Measurements from ENCODE around the gene SLC17A3. TPM values are rescaled to one million over a fixed set of nuclear protein-coding genes. Genes with fewer than 3 reads are reported as not detected.

SLC17A3 gene
- total and polyA plus RNA-seq, 2 experiments from 2014 or later = 0.23 to 0.57 TPM

DNA sequence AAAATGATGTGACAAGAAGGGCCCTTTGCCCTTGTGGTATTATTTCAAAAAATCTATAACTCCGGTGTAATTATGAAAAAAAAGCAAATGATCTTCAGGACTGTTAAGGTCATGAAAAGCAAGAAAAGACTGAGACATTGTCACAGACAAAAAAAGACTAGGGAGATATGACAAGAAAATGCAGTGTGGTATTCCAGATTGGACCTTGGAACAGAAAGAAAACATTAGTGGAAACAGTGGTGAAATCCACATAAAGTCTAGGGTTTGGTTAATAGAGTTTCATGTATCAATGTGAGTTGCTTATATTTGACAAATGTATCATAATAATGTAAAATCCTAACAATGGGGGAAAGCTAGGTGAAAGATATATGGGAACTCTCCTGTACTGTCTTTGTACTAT is 26.8 kb upstream of the SLC17A3 start:
- no peaks in the 10 kb centered on the region for H3K9me3 ChIP-seq (ENCODE audit: low read depth)
- H3K79me2 ChIP-seq = no peaks in the 10 kb centered on the region
- no peaks in the 10 kb centered on the region for H4K20me1 ChIP-seq (ENCODE audit: insufficient read depth, poor library complexity, severe bottlenecking)
- H3K27ac ChIP-seq = peak overlapping the region; percentile 62
- peaks cover 18% of the 10 kb centered on the region for H3K4me1 ChIP-seq (ENCODE audit: insufficient read depth)
- no peaks in the 10 kb centered on the region for H3K9me2 ChIP-seq (replicated peaks; ENCODE audit: insufficient read depth)
- no peak for TF ChIP-seq CTCF (IDR thresholded peaks at IDR 0.05; ENCODE audit: poor library complexity)
- no peak for TF ChIP-seq EZH2phosphoT487 (IDR thresholded peaks at IDR 0.05; ENCODE audit: low read depth, severe bottlenecking, unreplicated experiment)
- no peak for TF ChIP-seq EZH2 (IDR thresholded peaks at IDR 0.05; ENCODE audit: borderline replicate concordance)
- no peak overlapping the region for H3K4me3 ChIP-seq
- no peaks in the 10 kb centered on the region for H3K36me3 ChIP-seq (replicated peaks; ENCODE audit: insufficient read depth, low read depth)
- no peak overlapping the region for H2AFZ ChIP-seq
- no peak for DNase-seq (ENCODE audit: low spot score)
- 77% methylated on average over 1 of the region's 1 CpG for WGBS (ENCODE audit: low lambda C conversion rate, missing lambda C conversion rate)
- no peak overlapping the region for H3K4me2 ChIP-seq
- no peaks in the 10 kb centered on the region for H3K27me3 ChIP-seq

GRCh38 chr6:25899580-25900408 is 25.8 kb upstream of the SLC17A3 start:
- no peaks in the 10 kb centered on the region for H3K27me3 ChIP-seq
- H2AFZ ChIP-seq = no peak overlapping the region
- H4K20me1 ChIP-seq (ENCODE audit: insufficient read depth, poor library complexity, severe bottlenecking) = no peaks in the 10 kb centered on the region
- H3K79me2 ChIP-seq = no peaks in the 10 kb centered on the region
- no peaks in the 10 kb centered on the region for H3K36me3 ChIP-seq (replicated peaks; ENCODE audit: insufficient read depth, low read depth)
- H3K9me3 ChIP-seq (ENCODE audit: low read depth) = no peaks in the 10 kb centered on the region
- H3K4me1 ChIP-seq (ENCODE audit: insufficient read depth) = peaks cover 18% of the 10 kb centered on the region
- peak overlapping the region; percentile 62 for H3K27ac ChIP-seq
- no peak overlapping the region for H3K4me3 ChIP-seq
- TF ChIP-seq EZH2 (IDR thresholded peaks at IDR 0.05; ENCODE audit: borderline replicate concordance) = no peak
- no peak for TF ChIP-seq CTCF (IDR thresholded peaks at IDR 0.05; ENCODE audit: poor library complexity)
- no peak for TF ChIP-seq EZH2phosphoT487 (IDR thresholded peaks at IDR 0.05; ENCODE audit: low read depth, severe bottlenecking, unreplicated experiment)
- 77% methylated on average over 2 of the region's 2 CpGs for WGBS (ENCODE audit: low lambda C conversion rate, missing lambda C conversion rate)
- H3K9me2 ChIP-seq (replicated peaks; ENCODE audit: insufficient read depth) = no peaks in the 10 kb centered on the region
- DNase-seq (ENCODE audit: low spot score) = peak; percentile 7
- peak overlapping the region; percentile 31 for H3K4me2 ChIP-seq

- H3K9me2 ChIP-seq (replicated peaks; ENCODE audit: insufficient read depth) = no peaks in the 10 kb centered on the region
- no peaks in the 10 kb centered on the region for H4K20me1 ChIP-seq (ENCODE audit: insufficient read depth, poor library complexity, severe bottlenecking)
- DNase-seq (ENCODE audit: low spot score) = peak; percentile 20
- 48% methylated on average over 2 of the region's 2 CpGs for WGBS (ENCODE audit: low lambda C conversion rate, missing lambda C conversion rate)
- no peaks in the 10 kb centered on the region for H3K9me3 ChIP-seq (ENCODE audit: low read depth)
- H3K4me1 ChIP-seq (ENCODE audit: insufficient read depth) = peaks cover 18% of the 10 kb centered on the region
- H3K4me2 ChIP-seq = no peak overlapping the region
- no peak overlapping the region for H2AFZ ChIP-seq
- no peak overlapping the region for H3K4me3 ChIP-seq
- no peaks in the 10 kb centered on the region for H3K27me3 ChIP-seq
- H3K27ac ChIP-seq = peak overlapping the region; percentile 62
- no peaks in the 10 kb centered on the region for H3K79me2 ChIP-seq
- H3K36me3 ChIP-seq (replicated peaks; ENCODE audit: insufficient read depth, low read depth) = no peaks in the 10 kb centered on the region
- TF ChIP-seq EZH2 (IDR thresholded peaks at IDR 0.05; ENCODE audit: borderline replicate concordance) (no peak), CTCF (IDR thresholded peaks at IDR 0.05; ENCODE audit: poor library complexity) (no peak), EZH2phosphoT487 (IDR thresholded peaks at IDR 0.05; ENCODE audit: low read depth, severe bottlenecking, unreplicated experiment) (no peak)
Observed at GRCh38 chr6:25899123-25899522, 25.1 kb upstream of the SLC17A3 start.
